Peyer's patch (tissue), 4 donors: ENCODE results near the gene GLB1L3. TPM values are rescaled to one million over a fixed set of nuclear protein-coding genes. Genes with fewer than 3 reads are reported as not detected.

Source experiments
- DNase-seq, 3 donors: peaks; one replicate each; pipeline ENCODE4 v3.0.0-alpha.2; 2017 to 2019
- H3K27ac ChIP-seq, 4 donors: fragments of 200-600 bp; sonication (generic); one replicate each; pipeline ENCODE4 v1.5.1; 2016 to 2019
- H3K27me3 ChIP-seq, 2 donors: fragments of 200-600 bp; sonication (generic); one replicate each; pipeline ENCODE4 v1.5.1; 2019
- H3K36me3 ChIP-seq, 3 donors: fragments of 200-600 bp; sonication (generic); one replicate each; pipeline ENCODE4 v1.5.1; 2016 to 2019
- H3K4me1 ChIP-seq, 4 donors: fragments of 200-600 bp; sonication (generic); one replicate each; pipeline ENCODE4 v1.5.1; 2016 to 2019
- H3K4me3 ChIP-seq, 4 donors: fragments of 200-600 bp; sonication (generic); 1 replicate in 3 of 4; 2 replicates in 1 of 4; pipeline ENCODE4 v1.5.1; 2016 to 2019; ENCODE audit warnings: mild to moderate bottlenecking in 1 of 4
- H3K9me3 ChIP-seq, 4 donors: fragments of 200-600 bp; sonication (generic); one replicate each; pipeline ENCODE4 v1.5.1; 2016 to 2019; ENCODE audit warnings: mild to moderate bottlenecking in 1 of 4
- CTCF ChIP-seq, 6 experiments: fragments of 450-650 bp in 4 of 6; fragments of 200-600 bp in 2 of 6; sonication (generic) in 1 of 6; IDR thresholded peaks; one replicate each; pipeline ENCODE4 v1.5.1; 2017 to 2019; ENCODE audit warnings: antibody characterized with exemption in 6 of 6, mild to moderate bottlenecking in 3 of 6, moderate library complexity in 1 of 6
- POLR2A ChIP-seq, 2 donors: fragments of 450-650 bp; IDR thresholded peaks; one replicate each; pipeline ENCODE4 v1.5.1; 2017; ENCODE audit warnings: antibody characterized with exemption in 2 of 2, mild to moderate bottlenecking in 2 of 2, moderate library complexity in 2 of 2
- total RNA-seq, 4 donors: library from RNA; depleted of rRNA; stranded (reverse); fragments of >200 nt; gene quantifications; one replicate each; pipeline ENCODE4 v1.1.0, GENCODE V29; 2016

GLB1L3 gene
- total RNA-seq, 4 donors from 2014 or later = not detected

GRCh38 chr11:134349802-134350355, 73.7 kb downstream of the GLB1L3 start:
- no peak overlapping the region for H3K27ac ChIP-seq
- H3K27me3 ChIP-seq = no peaks in the 10 kb centered on the region
- H3K9me3 ChIP-seq = no peaks in the 10 kb centered on the region
- no peak overlapping the region for H3K4me3 ChIP-seq
- H3K4me1 ChIP-seq = no peaks in the 10 kb centered on the region
- TF ChIP-seq POLR2A (IDR thresholded peaks at IDR 0.05) (no peak), CTCF (IDR thresholded peaks at IDR 0.05) (no peak)
- DNase-seq = peak in 1 of 3 donors; percentile 21
- H3K36me3 ChIP-seq = no peaks in the 10 kb centered on the region

GRCh38 chr11:134350381-134350780, 74.2 kb downstream of the GLB1L3 start:
- DNase-seq = peak in 1 of 3 donors; percentile 6
- TF ChIP-seq CTCF (IDR thresholded peaks at IDR 0.05) = no peak
- TF ChIP-seq POLR2A (IDR thresholded peaks at IDR 0.05) = no peak
- H3K27ac ChIP-seq = no peak overlapping the region
- no peak overlapping the region for H3K4me3 ChIP-seq
- H3K27me3 ChIP-seq = no peaks in the 10 kb centered on the region
- no peaks in the 10 kb centered on the region for H3K4me1 ChIP-seq
- no peaks in the 10 kb centered on the region for H3K9me3 ChIP-seq
- H3K36me3 ChIP-seq = no peaks in the 10 kb centered on the region

- H3K9me3 ChIP-seq = no peaks in the 10 kb centered on the region
- no peak for DNase-seq
- no peak overlapping the region for H3K4me3 ChIP-seq
- H3K36me3 ChIP-seq = no peaks in the 10 kb centered on the region
- no peak overlapping the region for H3K27ac ChIP-seq
- no peaks in the 10 kb centered on the region for H3K27me3 ChIP-seq
- TF ChIP-seq CTCF (IDR thresholded peaks at IDR 0.05) = no peak
- no peak for TF ChIP-seq POLR2A (IDR thresholded peaks at IDR 0.05)
- no peaks in the 10 kb centered on the region for H3K4me1 ChIP-seq
Measured at GRCh38 chr11:134352111-134352510, 75.9 kb downstream of the GLB1L3 start.

GRCh38 chr11:134355136-134355535, 79.0 kb downstream of the GLB1L3 start:
- no peaks in the 10 kb centered on the region for H3K27me3 ChIP-seq
- no peaks in the 10 kb centered on the region for H3K36me3 ChIP-seq
- H3K4me1 ChIP-seq = peaks cover 0 to 1% (median 0%) of the 10 kb centered on the region in 4 donors
- H3K4me3 ChIP-seq = no peak overlapping the region
- no peak for DNase-seq
- TF ChIP-seq POLR2A (IDR thresholded peaks at IDR 0.05) (no peak), CTCF (IDR thresholded peaks at IDR 0.05) (no peak)
- H3K9me3 ChIP-seq = no peaks in the 10 kb centered on the region
- no peak overlapping the region for H3K27ac ChIP-seq

GRCh38 chr11:134355656-134356055, 79.5 kb downstream of the GLB1L3 start:
- no peak overlapping the region for H3K4me3 ChIP-seq
- peak in 2 of 3 donors; percentile 3 to 7 for DNase-seq
- no peak overlapping the region for H3K27ac ChIP-seq
- H3K9me3 ChIP-seq = no peaks in the 10 kb centered on the region
- TF ChIP-seq CTCF (IDR thresholded peaks at IDR 0.05) (no peak), POLR2A (IDR thresholded peaks at IDR 0.05) (no peak)
- H3K27me3 ChIP-seq = no peaks in the 10 kb centered on the region
- H3K36me3 ChIP-seq = no peaks in the 10 kb centered on the region
- H3K4me1 ChIP-seq = peaks cover 0 to 6% (median 0%) of the 10 kb centered on the region in 4 donors
